Measurements from ENCODE around the gene DAPK1.

DNA sequence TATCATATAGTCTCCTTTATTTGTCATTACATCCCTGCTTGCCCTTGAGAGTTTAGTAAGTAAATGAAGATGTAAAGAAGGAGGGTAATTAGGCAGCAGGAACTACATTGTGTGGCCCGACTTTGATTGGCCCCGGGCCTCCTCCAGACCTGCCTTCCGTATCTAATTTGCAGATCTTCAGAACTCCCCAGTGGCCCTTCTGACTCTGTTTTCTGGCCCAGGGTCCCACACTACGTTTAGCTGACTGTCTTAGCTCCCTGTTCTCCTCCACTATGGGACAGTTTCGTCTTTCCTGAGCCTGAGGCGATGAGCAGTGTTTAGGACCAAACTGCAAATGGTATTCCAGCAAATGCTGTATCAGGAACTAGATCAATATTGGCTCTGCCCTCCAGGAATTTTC lies 206.7 kb downstream of the DAPK1 start:
- TF ChIP-seq CREB1 (IDR thresholded peaks at IDR 0.05; ENCODE audit: low read depth), result no peak
- TF ChIP-seq EP300 (IDR thresholded peaks at IDR 0.05; ENCODE audit: borderline replicate concordance), result no peak
- no peak for TF ChIP-seq NFIC (IDR thresholded peaks at IDR 0.05)
- TF ChIP-seq FOXM1 (IDR thresholded peaks at IDR 0.05; ENCODE audit: borderline replicate concordance, low read depth), result no peak
- TF ChIP-seq TEAD4 (IDR thresholded peaks at IDR 0.05), result no peak
- no peak for TF ChIP-seq RAD21 (IDR thresholded peaks at IDR 0.05; ENCODE audit: low read depth)
- TF ChIP-seq, protein P1, sequence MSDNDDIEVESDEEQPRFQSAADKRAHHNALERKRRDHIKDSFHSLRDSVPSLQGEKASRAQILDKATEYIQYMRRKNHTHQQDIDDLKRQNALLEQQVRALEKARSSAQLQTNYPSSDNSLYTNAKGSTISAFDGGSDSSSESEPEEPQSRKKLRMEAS (IDR thresholded peaks at IDR 0.05), result no peak
- no peak for TF ChIP-seq TAF1 (IDR thresholded peaks at IDR 0.05; ENCODE audit: low read depth)
- TF ChIP-seq, protein P2, sequence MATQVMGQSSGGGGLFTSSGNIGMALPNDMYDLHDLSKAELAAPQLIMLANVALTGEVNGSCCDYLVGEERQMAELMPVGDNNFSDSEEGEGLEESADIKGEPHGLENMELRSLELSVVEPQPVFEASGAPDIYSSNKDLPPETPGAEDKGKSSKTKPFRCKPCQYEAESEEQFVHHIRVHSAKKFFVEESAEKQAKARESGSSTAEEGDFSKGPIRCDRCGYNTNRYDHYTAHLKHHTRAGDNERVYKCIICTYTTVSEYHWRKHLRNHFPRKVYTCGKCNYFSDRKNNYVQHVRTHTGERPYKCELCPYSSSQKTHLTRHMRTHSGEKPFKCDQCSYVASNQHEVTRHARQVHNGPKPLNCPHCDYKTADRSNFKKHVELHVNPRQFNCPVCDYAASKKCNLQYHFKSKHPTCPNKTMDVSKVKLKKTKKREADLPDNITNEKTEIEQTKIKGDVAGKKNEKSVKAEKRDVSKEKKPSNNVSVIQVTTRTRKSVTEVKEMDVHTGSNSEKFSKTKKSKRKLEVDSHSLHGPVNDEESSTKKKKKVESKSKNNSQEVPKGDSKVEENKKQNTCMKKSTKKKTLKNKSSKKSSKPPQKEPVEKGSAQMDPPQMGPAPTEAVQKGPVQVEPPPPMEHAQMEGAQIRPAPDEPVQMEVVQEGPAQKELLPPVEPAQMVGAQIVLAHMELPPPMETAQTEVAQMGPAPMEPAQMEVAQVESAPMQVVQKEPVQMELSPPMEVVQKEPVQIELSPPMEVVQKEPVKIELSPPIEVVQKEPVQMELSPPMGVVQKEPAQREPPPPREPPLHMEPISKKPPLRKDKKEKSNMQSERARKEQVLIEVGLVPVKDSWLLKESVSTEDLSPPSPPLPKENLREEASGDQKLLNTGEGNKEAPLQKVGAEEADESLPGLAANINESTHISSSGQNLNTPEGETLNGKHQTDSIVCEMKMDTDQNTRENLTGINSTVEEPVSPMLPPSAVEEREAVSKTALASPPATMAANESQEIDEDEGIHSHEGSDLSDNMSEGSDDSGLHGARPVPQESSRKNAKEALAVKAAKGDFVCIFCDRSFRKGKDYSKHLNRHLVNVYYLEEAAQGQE (IDR thresholded peaks at IDR 0.05; ENCODE audit: low read depth), result no peak

Data from Ishikawa (cell line).